ENCODE results near the gene IDUA.
A peak's percentile ranks its signal among the peaks of the same experiment; 100 is the strongest.
"Not testable (repeated sequence)": the region's sequence is repeated elsewhere in the genome, so short reads cannot be mapped to it uniquely, and the experiment has no call there.

Gene IDUA

GRCh38 chr4:986879-987623 lies at the start of gene IDUA:
Gene IDUA, plus strand, starts transcription at chr4:987044. Its CDS starts 41 bp downstream, at chr4:987085.
- peak within 1 kb of the TSS; percentile 31 for H3K4me3 ChIP-seq (ENCODE audit: low read depth, low read length)
- TF ChIP-seq CTCF (IDR thresholded peaks at IDR 0.05; ENCODE audit: borderline replicate concordance, insufficient read depth, low read depth, low read length), result peak; percentile 55

GRCh38 chr4:939508-939907 lies 47.3 kb upstream of the IDUA start:
- not testable (repeated sequence) for H3K4me3 ChIP-seq (ENCODE audit: low read depth, low read length)

GRCh38 chr4:945274-946102 lies 41.4 kb upstream of the IDUA start:
- no peak overlapping the region for H3K4me3 ChIP-seq (ENCODE audit: low read depth, low read length)
- no peak for TF ChIP-seq CTCF (IDR thresholded peaks at IDR 0.05; ENCODE audit: borderline replicate concordance, insufficient read depth, low read depth, low read length)

GRCh38 chr4:946103-946450 lies 40.8 kb upstream of the IDUA start:
- H3K4me3 ChIP-seq (ENCODE audit: low read depth, low read length), result no peak overlapping the region
- no peak for TF ChIP-seq CTCF (IDR thresholded peaks at IDR 0.05; ENCODE audit: borderline replicate concordance, insufficient read depth, low read depth, low read length)

GRCh38 chr4:946517-947471 lies 40.0 kb upstream of the IDUA start:
- TF ChIP-seq CTCF (IDR thresholded peaks at IDR 0.05; ENCODE audit: borderline replicate concordance, insufficient read depth, low read depth, low read length), result no peak

GRCh38 chr4:947491-947971 lies 39.3 kb upstream of the IDUA start:
- TF ChIP-seq CTCF (IDR thresholded peaks at IDR 0.05; ENCODE audit: borderline replicate concordance, insufficient read depth, low read depth, low read length), result no peak

More at GRCh38 chr4:946517-947471, 40.0 kb upstream of the IDUA start:
- no peak overlapping the region for H3K4me3 ChIP-seq (ENCODE audit: low read depth, low read length)

More at GRCh38 chr4:947491-947971, 39.3 kb upstream of the IDUA start:
- H3K4me3 ChIP-seq (ENCODE audit: low read depth, low read length), result no peak overlapping the region
